Skeletal muscle tissue (tissue), 4 donors: ENCODE data around the gene NMT1. TPM values are rescaled to one million over a fixed set of nuclear protein-coding genes. Genes with fewer than 3 reads are reported as not detected.
A peak's percentile ranks its signal among the peaks of the same experiment; 100 is the strongest.
"Not testable (repeated sequence)": the region's sequence is repeated elsewhere in the genome, so short reads cannot be mapped to it uniquely, and the experiment has no call there.

Experiments
- H3K27ac ChIP-seq: one replicate; pipeline ENCODE4 v1.7.0; 2013; ENCODE audit warnings: mild to moderate bottlenecking, low read depth, low read length, inconsistent platforms
- H3K27me3 ChIP-seq, 3 donors: one replicate each; pipeline ENCODE4 v1.7.0; 2013; ENCODE audit warnings: low read length in 3 of 3; ENCODE audit not compliant: control insufficient read depth in 3 of 3, insufficient read depth in 3 of 3
- H3K36me3 ChIP-seq, 3 donors: one replicate each; pipeline ENCODE4 v1.7.0; 2013; ENCODE audit warnings: low read length in 3 of 3; ENCODE audit not compliant: control insufficient read depth in 3 of 3, insufficient read depth in 3 of 3
- H3K4me1 ChIP-seq, 3 donors: one replicate each; pipeline ENCODE4 v1.7.0; 2013; ENCODE audit warnings: low read length in 3 of 3, mild to moderate bottlenecking in 3 of 3; ENCODE audit not compliant: control insufficient read depth in 3 of 3, insufficient read depth in 3 of 3
- H3K4me3 ChIP-seq, 3 donors: one replicate each; pipeline ENCODE4 v1.7.0; 2013; ENCODE audit warnings: low read length in 3 of 3
- H3K9ac ChIP-seq, 3 donors: one replicate each; pipeline ENCODE4 v1.7.0; 2013; ENCODE audit warnings: low read length in 3 of 3, mild to moderate bottlenecking in 3 of 3, moderate library complexity in 2 of 3, low read depth in 1 of 3
- H3K9me3 ChIP-seq, 3 donors: one replicate each; pipeline ENCODE4 v1.7.0; 2013; ENCODE audit warnings: low read length in 3 of 3; ENCODE audit not compliant: control insufficient read depth in 3 of 3
- total RNA-seq: library from RNA; depleted of rRNA; stranded (reverse); fragments of >200 nt; gene quantifications from one replicate; pipeline ENCODE4 v1.2.3, GENCODE V29; 2014
- donor health status: Osteomylitis.

Gene NMT1
- total RNA-seq, 1 donor from 2014 or later: 35.5 TPM

DNA sequence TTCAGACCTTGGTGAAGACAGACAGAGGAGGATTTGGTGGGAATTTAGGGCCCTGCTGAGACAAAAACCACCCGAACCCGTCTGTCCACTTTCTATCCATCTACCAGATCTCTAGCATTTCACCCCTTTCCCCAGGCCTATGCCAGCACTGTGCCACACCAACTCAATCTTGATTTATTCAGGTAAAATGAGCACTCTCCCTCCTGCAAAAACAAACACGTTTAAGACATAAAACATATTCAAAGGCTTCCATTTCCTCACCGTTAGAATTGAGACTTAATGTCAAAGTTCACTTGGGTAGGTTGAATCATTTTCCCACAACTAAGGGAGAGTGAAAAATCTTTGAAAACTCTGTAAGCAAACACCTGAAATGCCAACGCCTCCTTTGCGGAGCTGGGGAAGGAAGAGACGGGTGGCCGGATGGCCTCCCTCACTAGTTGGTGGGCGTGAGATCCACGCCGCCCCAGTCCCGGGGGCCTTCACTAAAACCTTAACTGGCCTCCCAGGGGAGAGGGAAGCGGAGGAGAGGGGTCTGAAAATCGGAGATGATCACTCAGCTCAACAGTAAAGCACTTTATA lies 10.5 kb upstream of the NMT1 start:
- peaks cover 0 to 2% (median 0%) of the 10 kb centered on the region in 3 donors for H3K36me3 ChIP-seq
- peak overlapping the region; percentile 77 to 84 (median 81) for H3K4me3 ChIP-seq
- H3K9me3 ChIP-seq: no peaks in the 10 kb centered on the region
- H3K4me1 ChIP-seq: peaks cover 10 to 19% (median 13%) of the 10 kb centered on the region in 3 donors
- peak overlapping the region; percentile 81 to 96 (median 95) for H3K9ac ChIP-seq
- no peaks in the 10 kb centered on the region for H3K27me3 ChIP-seq
- peak overlapping the region; percentile 82 for H3K27ac ChIP-seq

DNA sequence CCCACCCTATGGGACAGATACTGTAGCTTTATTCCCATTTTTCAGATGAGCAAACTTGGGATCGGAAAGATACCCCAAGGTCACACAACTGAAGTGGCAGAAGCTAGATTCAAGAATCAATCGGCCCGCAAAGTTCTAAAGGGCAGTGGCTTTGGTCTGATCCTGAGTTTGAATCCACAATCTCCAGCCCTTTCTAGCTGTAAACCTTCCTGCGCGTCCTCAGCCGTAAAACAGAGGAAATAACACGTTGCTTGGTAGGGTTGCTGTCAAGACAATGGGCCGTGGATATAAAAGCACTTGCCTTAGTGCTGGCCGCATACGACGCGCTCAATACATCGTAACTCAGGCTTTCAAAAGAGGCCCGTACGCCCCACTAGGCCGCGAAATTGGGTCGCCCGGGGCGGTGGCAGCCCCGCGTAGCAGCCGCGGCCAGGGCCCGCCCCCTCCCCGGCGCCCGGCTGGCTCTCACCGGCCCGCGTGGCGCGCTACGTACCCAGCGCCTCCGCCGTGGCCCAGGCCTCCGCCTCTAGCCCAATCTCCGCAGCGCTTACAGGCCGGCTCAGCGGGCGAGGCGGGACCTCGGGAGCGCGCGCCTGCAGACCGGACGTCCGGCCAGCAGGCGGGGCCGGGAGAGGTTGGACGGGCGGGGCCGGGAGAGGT lies 9.9 kb upstream of the NMT1 start, which contains the start of gene DCAKD:
DCAKD (minus strand) TSS at position 573 of the 660 bp plus-strand sequence. CDS start 16,747 bp downstream, outside the sequence.
- Histone ChIP-seq H3K27me3 (no peaks in the 10 kb centered on the region), H3K9ac (peak within 1 kb of the TSS; percentile 81 to 96 (median 95)), H3K36me3 (peaks cover 0 to 2% (median 0%) of the 10 kb centered on the region in 3 donors), H3K27ac (peak within 1 kb of the TSS; percentile 82), H3K4me3 (peak within 1 kb of the TSS; percentile 77 to 84 (median 81)), H3K4me1 (peaks cover 10 to 19% (median 11%) of the 10 kb centered on the region in 3 donors), H3K9me3 (no peaks in the 10 kb centered on the region)

DNA sequence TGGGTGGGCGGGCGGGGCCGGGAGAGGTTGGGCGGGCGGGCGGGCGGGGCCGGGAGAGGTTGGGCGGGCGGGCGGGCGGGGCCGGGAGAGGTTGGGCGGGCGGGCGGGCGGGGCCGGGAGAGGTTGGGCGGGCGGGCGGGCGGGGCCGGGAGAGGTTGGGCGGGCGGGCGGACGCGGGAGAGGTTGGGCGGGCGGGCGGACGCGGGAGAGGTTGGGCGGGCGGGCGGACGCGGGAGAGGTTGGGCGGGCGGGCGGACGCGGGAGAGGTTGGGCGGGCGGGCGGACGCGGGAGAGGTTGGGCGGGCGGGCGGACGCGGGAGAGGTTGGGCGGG lies 9.4 kb upstream of the NMT1 start:
- not testable (repeated sequence) for H3K27ac ChIP-seq, H3K27me3 ChIP-seq

DNA sequence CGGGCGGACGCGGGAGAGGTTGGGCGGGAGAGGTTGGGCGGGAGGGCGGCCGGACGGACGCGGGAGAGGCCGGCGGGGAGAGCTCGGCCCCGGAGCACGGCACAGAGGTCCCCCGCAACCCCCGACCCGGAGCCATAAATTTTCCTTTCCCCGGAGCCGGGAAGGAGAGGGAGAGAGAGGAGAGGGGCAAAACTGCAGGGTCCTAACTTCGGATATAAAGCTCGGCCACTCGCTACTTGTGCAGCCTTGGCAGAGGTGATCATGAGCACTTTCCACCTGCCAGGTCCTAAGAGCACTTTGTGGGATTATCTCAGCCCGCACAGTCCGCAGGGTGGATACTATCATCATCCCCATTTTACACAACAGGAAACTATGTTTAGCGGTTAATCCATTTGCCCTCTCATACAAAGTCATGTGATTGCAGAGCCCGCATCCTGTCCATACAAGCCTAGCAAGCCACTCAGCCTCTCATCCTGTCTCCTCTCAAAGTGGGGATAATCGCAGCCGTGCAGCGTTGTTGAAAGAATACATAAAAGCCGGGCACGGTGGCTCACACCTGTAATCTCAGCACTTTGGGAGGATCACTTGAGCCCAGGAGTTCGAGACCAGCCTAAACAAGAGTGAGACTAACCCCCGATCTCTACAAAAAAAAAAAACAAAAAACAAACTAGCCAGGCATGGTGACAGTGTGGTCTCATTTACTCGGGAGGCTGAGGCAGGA lies 8.9 kb upstream of the NMT1 start:
- H3K4me1 ChIP-seq: peaks cover 10 to 16% (median 11%) of the 10 kb centered on the region in 3 donors
- H3K36me3 ChIP-seq: peaks cover 0 to 2% (median 0%) of the 10 kb centered on the region in 3 donors
- peak overlapping the region; percentile 81 for H3K27ac ChIP-seq
- H3K4me3 ChIP-seq: peak overlapping the region; percentile 74 to 78 (median 75)
- H3K27me3 ChIP-seq: no peaks in the 10 kb centered on the region
- no peaks in the 10 kb centered on the region for H3K9me3 ChIP-seq
- peak overlapping the region; percentile 79 to 85 (median 79) for H3K9ac ChIP-seq

More for the DNA sequence above, 9.4 kb upstream of the NMT1 start:
- H3K4me3 ChIP-seq, H3K36me3 ChIP-seq, H3K9me3 ChIP-seq, H3K9ac ChIP-seq: not testable (repeated sequence)
- peaks cover 10 to 17% (median 11%) of the 10 kb centered on the region in 3 donors for H3K4me1 ChIP-seq

DNA sequence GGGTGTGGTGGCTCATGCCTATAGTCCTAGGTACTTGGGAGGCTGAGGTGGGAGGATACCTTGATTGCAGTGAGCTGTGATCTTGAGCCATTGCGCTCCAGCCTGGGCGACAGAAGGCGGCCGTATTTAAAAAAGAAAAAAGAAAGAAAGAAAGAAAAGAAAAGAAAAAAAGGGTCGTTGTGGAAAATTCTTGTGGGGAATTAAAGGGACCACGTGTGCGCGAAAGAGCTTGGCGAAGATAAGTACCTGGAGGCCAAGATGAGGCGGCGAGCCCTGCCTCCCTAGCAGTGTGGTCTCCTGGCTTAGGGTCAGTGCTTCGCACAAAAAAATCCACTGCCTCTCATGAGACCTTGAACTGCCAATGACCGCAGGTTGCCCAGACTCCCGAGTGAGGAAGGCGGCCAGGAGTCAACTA lies 728 bp upstream of the NMT1 start:
- H3K27me3 ChIP-seq: no peaks in the 10 kb centered on the region
- H3K36me3 ChIP-seq: no peaks in the 10 kb centered on the region
- H3K4me3 ChIP-seq: peak overlapping the region; percentile 93 to 94 (median 94)
- peaks cover 26 to 43% (median 30%) of the 10 kb centered on the region in 3 donors for H3K4me1 ChIP-seq
- peak overlapping the region; percentile 93 to 98 (median 96) for H3K9ac ChIP-seq
- no peaks in the 10 kb centered on the region for H3K9me3 ChIP-seq
- H3K27ac ChIP-seq: peak overlapping the region; percentile 85

DNA sequence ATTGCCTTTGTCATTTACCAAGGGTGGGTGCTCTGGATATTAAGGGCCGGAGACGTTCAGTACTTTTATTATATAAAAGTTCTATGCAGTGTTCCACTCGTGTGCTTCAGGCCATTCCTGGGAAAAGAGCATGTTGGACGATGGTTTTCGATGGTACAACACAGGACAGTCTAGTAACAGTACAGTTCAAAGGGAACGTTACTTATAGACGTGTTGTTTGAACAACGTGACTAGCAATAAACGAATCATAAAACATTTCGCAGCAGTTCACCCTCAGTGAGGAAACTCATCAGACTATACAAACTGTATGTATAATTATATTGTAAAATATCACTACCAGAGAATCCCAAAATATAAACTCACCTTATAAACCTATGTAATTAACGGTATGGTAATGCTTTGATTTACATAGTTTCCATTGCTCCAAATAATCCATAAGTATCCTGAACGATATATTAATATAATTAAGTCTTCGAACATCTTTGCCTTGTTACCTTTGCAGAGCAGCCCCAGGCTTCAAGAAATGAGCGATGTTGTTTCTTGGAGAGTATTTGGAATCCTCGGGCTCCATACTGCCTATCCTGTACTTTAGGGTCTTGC lies 589 bp downstream of the NMT1 start:
- Histone ChIP-seq H3K27me3 (no peaks in the 10 kb centered on the region), H3K27ac (peak overlapping the region; percentile 85), H3K4me1 (peaks cover 26 to 44% (median 30%) of the 10 kb centered on the region in 3 donors), H3K36me3 (no peaks in the 10 kb centered on the region), H3K4me3 (peak overlapping the region; percentile 95 to 100 (median 100)), H3K9me3 (no peaks in the 10 kb centered on the region), H3K9ac (peak overlapping the region; percentile 87 to 99 (median 98))

DNA sequence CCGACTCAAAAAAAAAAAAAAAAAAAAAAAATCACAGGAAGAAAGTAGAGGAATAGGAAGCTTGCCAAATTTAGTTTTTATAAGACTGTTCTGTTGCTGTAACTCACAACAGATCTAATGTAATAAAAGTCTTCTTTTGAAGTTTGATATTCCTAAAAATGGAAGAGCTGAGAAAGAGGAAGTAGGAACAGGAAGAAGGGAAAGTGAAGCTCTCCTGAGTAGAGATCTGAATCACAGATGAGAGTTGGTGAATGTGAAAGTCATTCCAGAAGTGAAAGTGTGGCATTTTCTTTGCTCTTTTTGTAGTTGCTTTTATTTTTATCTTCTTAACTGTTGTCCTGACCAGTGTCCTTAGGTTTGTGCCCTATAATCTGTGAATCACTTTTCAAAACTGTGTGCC lies 2.1 kb downstream of the NMT1 start:
- H3K4me3 ChIP-seq: no peak overlapping the region
- H3K27me3 ChIP-seq: no peaks in the 10 kb centered on the region
- peaks cover 28 to 46% (median 30%) of the 10 kb centered on the region in 3 donors for H3K4me1 ChIP-seq
- H3K36me3 ChIP-seq: peaks cover 0 to 3% (median 0%) of the 10 kb centered on the region in 3 donors
- H3K27ac ChIP-seq: no peak overlapping the region
- H3K9ac ChIP-seq: no peak overlapping the region
- no peaks in the 10 kb centered on the region for H3K9me3 ChIP-seq

DNA sequence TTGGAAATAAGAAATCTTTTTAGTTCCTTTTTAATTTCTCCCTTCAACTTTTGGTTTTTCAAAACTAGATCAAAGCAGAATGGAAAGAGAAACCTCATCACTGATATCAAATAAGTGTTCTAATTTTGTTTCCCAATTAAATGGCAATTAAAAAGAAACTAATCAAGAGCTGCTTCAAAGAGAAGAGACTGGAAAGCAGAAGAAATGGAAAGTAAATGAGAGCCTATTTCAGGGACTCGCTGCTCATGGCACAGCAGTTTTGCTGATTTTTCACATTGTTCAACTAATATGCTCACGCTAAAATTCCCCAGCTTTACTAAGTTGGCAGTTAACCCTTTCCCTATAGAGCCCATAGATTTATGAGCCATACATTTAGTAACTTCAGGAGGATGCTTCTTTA lies 6.5 kb downstream of the NMT1 start:
- H3K27ac ChIP-seq: no peak overlapping the region
- H3K9ac ChIP-seq: no peak overlapping the region
- no peak overlapping the region for H3K4me3 ChIP-seq
- H3K27me3 ChIP-seq: no peaks in the 10 kb centered on the region
- peaks cover 5 to 7% (median 7%) of the 10 kb centered on the region in 3 donors for H3K36me3 ChIP-seq
- H3K9me3 ChIP-seq: no peaks in the 10 kb centered on the region
- peaks cover 11 to 20% (median 14%) of the 10 kb centered on the region in 3 donors for H3K4me1 ChIP-seq

DNA sequence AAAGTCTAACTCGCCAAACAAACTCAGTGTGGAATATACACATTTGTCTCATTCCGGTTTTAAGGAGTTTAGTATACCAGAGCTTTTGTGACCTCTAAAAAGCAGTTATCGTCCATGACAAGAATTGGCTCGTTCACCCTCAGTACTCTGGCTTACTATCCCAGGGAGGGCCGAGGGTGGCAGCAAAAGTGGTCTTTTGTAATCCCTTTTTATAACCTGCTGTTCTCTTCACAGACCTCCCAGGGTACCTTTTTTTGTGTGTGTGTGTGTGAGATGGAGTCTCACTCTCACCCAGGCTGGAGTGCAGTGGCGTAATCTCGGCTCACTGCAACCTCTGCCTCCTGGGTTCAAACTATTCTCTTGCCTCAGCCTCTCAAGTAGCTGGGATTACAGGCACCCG lies 8.9 kb downstream of the NMT1 start:
- Histone ChIP-seq H3K4me1 (peaks cover under 1 to 7% (median 5%) of the 10 kb centered on the region in 3 donors), H3K9ac (no peak overlapping the region), H3K4me3 (no peak overlapping the region), H3K36me3 (peaks cover 13 to 14% (median 14%) of the 10 kb centered on the region in 3 donors), H3K27ac (no peak overlapping the region), H3K9me3 (no peaks in the 10 kb centered on the region), H3K27me3 (no peaks in the 10 kb centered on the region)
